Measurements from ENCODE around the gene SPTB.

SPTB gene

GRCh38 chr14:64747327-64747726 is 132.4 kb downstream of the SPTB start:
- TF ChIP-seq CTCF (IDR thresholded peaks at IDR 0.05; ENCODE audit: low read depth, low read length): no peak
- no peak overlapping the region for H3K4me3 ChIP-seq (ENCODE audit: low read depth, low read length)
- no peaks in the 10 kb centered on the region for H3K27me3 ChIP-seq
- H3K9me3 ChIP-seq: no peaks in the 10 kb centered on the region
- DNase-seq: no peak
- H3K36me3 ChIP-seq: peaks cover 44% of the 10 kb centered on the region
- H3K4me1 ChIP-seq: no peaks in the 10 kb centered on the region

DNA sequence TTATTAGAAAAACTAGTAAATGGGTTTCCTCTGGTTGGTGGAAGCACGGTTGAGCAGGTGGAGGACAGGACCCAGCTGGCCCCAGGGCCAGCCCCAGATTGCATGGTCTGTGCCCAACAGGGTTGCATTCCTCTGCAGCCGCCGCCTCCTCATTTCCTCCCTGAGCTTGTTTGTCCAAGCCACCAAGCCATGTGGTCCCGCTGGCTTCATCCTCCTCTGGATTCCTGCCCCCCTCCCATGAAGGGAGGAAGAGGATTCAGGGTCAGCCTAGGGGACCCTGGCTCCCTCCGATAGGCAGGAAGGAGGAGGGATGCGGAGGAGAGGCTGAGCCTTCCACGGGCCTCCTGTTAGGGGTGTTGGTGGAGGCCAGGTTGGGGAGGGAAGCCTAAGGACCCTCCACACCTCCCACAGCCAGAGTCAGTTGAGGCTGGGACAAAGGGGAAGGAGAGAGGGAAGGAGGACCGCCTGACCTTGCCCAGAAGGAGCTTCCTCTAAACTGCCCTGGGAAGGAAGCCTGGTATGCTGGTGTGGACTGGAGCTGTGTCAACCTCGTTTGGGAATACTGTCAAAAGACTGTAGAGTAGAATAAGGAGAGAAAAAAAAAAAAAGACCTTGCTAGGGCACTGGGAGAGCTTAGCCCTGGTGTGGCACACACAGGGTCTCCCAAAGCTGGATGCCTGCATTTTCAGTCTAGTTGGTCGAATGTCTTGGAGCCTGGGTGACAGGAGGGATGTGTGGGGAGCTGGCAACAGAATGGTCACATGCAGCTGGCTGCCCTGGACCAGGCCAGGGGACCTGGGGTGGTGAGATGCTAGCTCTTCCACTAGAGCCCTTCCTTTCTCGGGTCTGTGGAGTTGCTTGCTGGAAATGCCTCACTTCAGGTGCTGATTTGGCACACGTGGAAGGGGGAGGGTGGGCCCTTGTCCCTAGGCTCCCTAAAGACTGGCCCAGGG is 133.1 kb downstream of the SPTB start:
- Histone ChIP-seq H3K27me3 (no peaks in the 10 kb centered on the region), H3K36me3 (peaks cover 52% of the 10 kb centered on the region), H3K4me3 (ENCODE audit: low read depth, low read length) (no peak overlapping the region), H3K9me3 (no peaks in the 10 kb centered on the region), H3K4me1 (no peaks in the 10 kb centered on the region)
- no peak for TF ChIP-seq CTCF (IDR thresholded peaks at IDR 0.05; ENCODE audit: low read depth, low read length)
- no peak for DNase-seq

DNA sequence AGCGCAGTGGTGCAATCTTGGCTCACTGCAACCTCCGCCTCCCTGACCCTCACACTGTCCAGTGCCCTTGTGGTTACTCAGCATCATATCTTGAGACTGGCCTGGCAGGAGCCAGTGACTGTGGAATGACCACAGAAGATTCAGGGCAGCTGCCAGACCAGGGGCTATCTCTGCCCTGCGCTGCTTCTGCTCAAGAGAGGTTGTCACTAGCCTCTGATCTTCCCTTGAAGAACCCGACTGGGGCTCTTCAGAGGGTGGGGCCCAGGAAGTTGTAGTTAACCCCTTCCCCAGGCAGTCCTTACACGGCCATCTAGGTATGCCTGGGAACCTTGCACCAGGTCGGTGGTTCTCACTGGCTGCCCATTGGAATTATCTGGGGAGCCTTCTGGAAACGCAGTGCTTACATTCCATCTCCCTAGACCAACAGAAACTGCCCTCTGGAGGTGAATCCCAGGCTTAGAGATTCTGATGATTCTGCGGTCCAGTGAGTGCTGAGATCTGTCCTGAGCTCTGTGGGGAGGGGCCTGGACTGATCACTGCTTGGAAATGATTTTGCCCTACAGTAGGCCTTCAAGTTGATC is 134.1 kb downstream of the SPTB start:
- TF ChIP-seq CTCF (IDR thresholded peaks at IDR 0.05; ENCODE audit: low read depth, low read length): peak; percentile 16; the same call in 1 of the 2 replicates
- no peaks in the 10 kb centered on the region for H3K27me3 ChIP-seq

GRCh38 chr14:64743061-64743460 is 136.6 kb downstream of the SPTB start:
- TF ChIP-seq CTCF (IDR thresholded peaks at IDR 0.05; ENCODE audit: low read depth, low read length): no peak
- DNase-seq: no peak
- no peak overlapping the region for H3K4me3 ChIP-seq (ENCODE audit: low read depth, low read length)
- H3K9me3 ChIP-seq: no peaks in the 10 kb centered on the region
- no peaks in the 10 kb centered on the region for H3K27me3 ChIP-seq
- H3K4me1 ChIP-seq: no peaks in the 10 kb centered on the region
- H3K36me3 ChIP-seq: peaks cover 74% of the 10 kb centered on the region

More for the DNA sequence above, 134.1 kb downstream of the SPTB start:
- DNase-seq: no peak
- no peak overlapping the region for H3K4me3 ChIP-seq (ENCODE audit: low read depth, low read length)
- H3K4me1 ChIP-seq: no peaks in the 10 kb centered on the region
- no peaks in the 10 kb centered on the region for H3K9me3 ChIP-seq
- H3K36me3 ChIP-seq: peaks cover 61% of the 10 kb centered on the region

DNA sequence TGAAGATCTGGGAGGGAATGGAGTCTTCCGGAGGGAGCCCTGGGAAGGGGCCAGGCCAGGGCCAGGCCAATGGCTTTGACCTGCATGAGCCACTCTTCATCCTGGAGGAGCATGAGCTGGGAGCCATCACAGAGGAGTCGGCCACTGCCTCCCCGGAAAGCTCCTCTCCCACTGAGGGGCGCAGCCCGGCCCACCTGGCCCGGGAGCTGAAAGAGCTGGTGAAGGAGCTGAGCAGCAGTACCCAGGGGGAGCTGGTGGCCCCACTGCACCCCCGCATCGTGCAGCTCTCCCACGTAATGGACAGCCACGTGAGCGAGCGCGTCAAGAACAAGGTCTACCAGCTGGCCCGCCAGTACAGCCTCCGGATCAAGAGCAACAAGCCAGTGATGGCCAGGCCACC is 137.7 kb downstream of the SPTB start:
- no peaks in the 10 kb centered on the region for H3K9me3 ChIP-seq
- no peak overlapping the region for H3K4me3 ChIP-seq (ENCODE audit: low read depth, low read length)
- H3K36me3 ChIP-seq: peaks cover 70% of the 10 kb centered on the region
- TF ChIP-seq CTCF (IDR thresholded peaks at IDR 0.05; ENCODE audit: low read depth, low read length): no peak
- H3K27me3 ChIP-seq: no peaks in the 10 kb centered on the region
- no peak for DNase-seq
- no peaks in the 10 kb centered on the region for H3K4me1 ChIP-seq

DNA sequence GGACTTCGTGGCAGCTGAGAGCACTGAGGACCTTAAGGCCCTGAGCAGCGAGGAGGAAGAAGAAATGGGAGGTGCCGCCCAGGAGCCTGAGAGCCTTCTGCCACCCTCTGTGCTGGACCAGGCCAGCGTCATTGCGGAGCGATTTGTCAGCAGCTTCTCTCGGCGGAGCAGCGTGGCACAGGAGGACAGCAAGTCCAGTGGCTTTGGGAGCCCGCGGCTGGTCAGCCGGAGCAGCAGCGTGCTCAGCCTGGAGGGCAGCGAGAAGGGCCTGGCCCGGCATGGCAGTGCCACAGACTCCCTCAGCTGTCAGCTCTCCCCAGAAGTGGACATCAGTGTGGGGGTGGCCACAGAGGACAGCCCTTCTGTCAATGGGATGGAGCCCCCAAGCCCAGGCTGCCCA is 138.5 kb downstream of the SPTB start:
- TF ChIP-seq CTCF (IDR thresholded peaks at IDR 0.05; ENCODE audit: low read depth, low read length): no peak
- Histone ChIP-seq H3K4me1 (no peaks in the 10 kb centered on the region), H3K36me3 (peaks cover 72% of the 10 kb centered on the region)

More for the DNA sequence above, 138.5 kb downstream of the SPTB start:
- Histone ChIP-seq H3K4me3 (ENCODE audit: low read depth, low read length) (no peak overlapping the region), H3K9me3 (no peaks in the 10 kb centered on the region), H3K27me3 (no peaks in the 10 kb centered on the region)
- DNase-seq: no peak

All from BE2C (cell line).